ENCODE measurements around the gene RPH3AL. TPM values are rescaled to one million over a fixed set of nuclear protein-coding genes. Genes with fewer than 3 reads are reported as not detected.

RPH3AL gene
- total RNA-seq, 4 donors from 2014 or later: 9.6 to 62.4 (median 41.9) TPM

DNA sequence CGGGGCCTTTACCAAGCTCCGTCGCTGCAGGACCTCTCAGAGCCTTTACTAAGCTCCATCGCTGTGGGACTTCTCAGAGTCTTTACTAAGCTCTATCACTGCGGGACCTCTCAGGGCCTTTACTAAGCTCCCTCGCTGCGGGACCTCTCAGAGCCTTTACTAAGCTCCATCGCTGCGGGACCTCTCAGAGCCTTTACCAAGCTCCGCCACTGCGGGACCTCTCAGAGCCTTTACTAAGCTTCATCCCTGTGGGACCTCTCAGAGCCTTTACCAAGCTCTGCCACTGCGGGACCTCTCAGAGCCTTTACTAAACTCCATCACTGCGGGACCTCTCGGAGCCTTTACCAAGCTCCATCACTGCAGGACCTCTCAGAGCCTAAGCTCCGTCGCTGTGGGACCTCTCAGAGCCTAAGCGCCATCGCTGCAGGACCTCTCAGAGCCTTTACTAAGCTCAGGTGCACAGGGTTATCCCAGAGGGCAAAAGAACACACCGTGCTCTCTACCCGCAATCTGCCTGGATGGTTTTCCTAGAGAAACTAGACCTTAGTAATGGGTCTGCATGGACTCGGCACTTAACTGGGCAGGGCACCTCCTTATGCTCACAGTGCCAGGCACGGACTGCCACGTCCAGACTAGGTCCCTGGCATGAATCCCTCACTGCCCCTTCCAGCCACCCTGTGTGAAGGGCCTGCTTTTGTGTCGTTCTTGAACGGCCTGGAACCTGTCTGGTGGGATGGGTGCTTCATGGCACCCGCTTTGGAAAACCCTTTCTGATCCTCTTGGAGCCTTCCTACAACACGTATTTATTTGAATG lies 101.9 kb downstream of the RPH3AL start:
- H3K36me3 ChIP-seq: no peaks in the 10 kb centered on the region
- 92 to 94% methylated on average over 27 of the region's 27 CpGs for WGBS, 2 donors
- H3K27ac ChIP-seq: no peak overlapping the region
- peaks cover 0 to 5% (median 0%) of the 10 kb centered on the region in 4 donors for H3K4me1 ChIP-seq
- H3K9me3 ChIP-seq: no peaks in the 10 kb centered on the region
- no peak overlapping the region for H3K4me3 ChIP-seq
- no peak for DNase-seq (ENCODE audit: low spot score in 2 of 2)
- no peaks in the 10 kb centered on the region for H3K27me3 ChIP-seq
- no peak for TF ChIP-seq EP300 (IDR thresholded peaks at IDR 0.05)
- TF ChIP-seq POLR2A (IDR thresholded peaks at IDR 0.05): no peak
- TF ChIP-seq, protein P1, sequence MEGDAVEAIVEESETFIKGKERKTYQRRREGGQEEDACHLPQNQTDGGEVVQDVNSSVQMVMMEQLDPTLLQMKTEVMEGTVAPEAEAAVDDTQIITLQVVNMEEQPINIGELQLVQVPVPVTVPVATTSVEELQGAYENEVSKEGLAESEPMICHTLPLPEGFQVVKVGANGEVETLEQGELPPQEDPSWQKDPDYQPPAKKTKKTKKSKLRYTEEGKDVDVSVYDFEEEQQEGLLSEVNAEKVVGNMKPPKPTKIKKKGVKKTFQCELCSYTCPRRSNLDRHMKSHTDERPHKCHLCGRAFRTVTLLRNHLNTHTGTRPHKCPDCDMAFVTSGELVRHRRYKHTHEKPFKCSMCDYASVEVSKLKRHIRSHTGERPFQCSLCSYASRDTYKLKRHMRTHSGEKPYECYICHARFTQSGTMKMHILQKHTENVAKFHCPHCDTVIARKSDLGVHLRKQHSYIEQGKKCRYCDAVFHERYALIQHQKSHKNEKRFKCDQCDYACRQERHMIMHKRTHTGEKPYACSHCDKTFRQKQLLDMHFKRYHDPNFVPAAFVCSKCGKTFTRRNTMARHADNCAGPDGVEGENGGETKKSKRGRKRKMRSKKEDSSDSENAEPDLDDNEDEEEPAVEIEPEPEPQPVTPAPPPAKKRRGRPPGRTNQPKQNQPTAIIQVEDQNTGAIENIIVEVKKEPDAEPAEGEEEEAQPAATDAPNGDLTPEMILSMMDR (IDR thresholded peaks at IDR 0.05): no peak

DNA sequence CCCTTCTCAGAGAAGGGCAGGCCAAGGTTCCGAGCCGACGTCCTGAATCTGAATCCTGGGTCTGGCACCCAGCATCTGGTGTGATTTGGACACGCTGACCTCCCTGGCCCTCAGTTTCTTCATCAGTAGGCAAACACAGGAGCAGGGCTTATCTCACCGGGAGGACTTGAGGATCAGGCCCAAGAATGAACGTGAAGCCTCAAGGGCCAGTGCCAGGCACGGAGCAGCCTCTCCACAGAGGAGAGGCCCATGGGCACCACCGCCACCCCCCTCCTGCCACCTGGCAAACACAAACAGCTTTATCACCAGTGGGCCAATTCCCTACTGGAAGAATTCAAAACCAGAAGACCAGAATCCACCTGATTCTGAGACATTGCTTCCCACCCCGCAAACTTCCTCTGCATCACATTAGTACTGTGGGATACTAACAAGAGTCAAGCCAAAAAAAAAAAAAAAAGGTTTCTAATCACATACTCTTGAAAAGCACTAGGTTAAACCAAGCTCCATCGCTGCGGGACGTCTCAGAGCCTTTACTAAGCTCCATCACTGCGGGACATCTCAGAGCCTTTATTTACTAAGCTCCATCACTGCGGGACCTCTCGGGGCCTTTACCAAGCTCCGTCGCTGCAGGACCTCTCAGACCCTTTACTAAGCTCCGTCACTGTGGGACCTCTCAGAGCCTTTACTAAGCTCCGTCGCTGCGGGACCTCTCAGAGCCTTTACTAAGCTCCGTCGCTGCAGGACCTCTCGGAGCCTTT lies 103.2 kb downstream of the RPH3AL start:
- TF ChIP-seq, protein P1 (IDR thresholded peaks at IDR 0.05): no peak
- TF ChIP-seq POLR2A (IDR thresholded peaks at IDR 0.05) (no peak), EP300 (IDR thresholded peaks at IDR 0.05) (no peak)
- 90 to 91% methylated on average over 24 of the region's 24 CpGs for WGBS, 2 donors
- Histone ChIP-seq H3K27me3 (no peaks in the 10 kb centered on the region), H3K27ac (no peak overlapping the region), H3K36me3 (no peaks in the 10 kb centered on the region), H3K4me3 (no peak overlapping the region), H3K4me1 (peaks cover 0 to 5% (median 0%) of the 10 kb centered on the region in 4 donors), H3K9me3 (no peaks in the 10 kb centered on the region)
- DNase-seq (ENCODE audit: low spot score in 2 of 2): no peak

DNA sequence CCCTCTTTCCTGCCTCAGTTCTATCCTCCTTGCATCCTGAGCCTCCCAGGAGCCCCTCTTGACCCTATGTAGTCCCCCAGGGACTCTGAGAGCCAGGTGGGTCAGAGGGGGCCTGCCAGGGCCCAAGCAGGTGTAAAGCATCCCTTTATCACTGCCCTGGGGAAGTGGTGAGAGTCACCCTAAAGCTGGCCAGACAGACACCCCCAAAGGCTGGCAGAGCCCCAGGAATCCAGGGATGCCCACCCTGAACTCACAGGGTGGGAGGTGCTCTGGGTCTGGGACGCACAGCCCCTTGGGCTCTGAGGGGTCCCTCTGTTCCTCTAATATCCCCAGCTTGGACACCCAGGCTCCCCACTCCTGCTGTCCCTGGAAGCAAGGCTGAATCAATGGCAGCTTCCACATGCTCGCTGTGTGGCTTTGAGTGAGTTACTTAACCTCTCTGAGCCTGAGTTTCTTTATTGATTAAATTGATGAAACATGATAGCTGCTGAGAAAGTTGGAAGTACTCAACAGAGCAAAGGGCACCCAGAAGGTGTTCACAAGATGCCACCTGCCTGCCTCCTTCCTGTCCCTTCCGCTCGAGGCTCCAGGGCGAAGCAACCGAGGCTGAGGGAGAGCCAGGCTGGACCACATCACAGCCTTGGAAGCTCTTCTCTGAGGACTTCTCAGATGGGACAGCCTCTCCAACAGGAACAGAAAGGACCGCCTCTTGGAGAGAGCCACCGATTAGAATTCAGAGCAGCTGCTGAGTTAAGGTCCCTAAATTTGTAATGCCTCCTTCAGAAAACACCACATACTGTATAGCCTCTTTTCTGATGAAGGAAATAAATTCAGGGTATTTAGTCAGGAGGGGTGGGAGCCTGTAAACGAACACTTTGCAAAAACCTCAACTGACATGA lies 104.0 kb downstream of the RPH3AL start:
- no peak overlapping the region for H3K4me3 ChIP-seq
- H3K27me3 ChIP-seq: no peaks in the 10 kb centered on the region
- no peak for TF ChIP-seq POLR2A (IDR thresholded peaks at IDR 0.05)
- TF ChIP-seq EP300 (IDR thresholded peaks at IDR 0.05): no peak
- TF ChIP-seq, protein P1 (IDR thresholded peaks at IDR 0.05): no peak
- H3K4me1 ChIP-seq: peaks cover 0 to 5% (median 0%) of the 10 kb centered on the region in 4 donors
- no peaks in the 10 kb centered on the region for H3K9me3 ChIP-seq
- WGBS, 2 donors: 88% methylated on average over 8 to 9 of the region's 9 CpGs
- DNase-seq (ENCODE audit: low spot score in 2 of 2): peak in 1 of 2 donors; percentile 7
- no peaks in the 10 kb centered on the region for H3K36me3 ChIP-seq
- no peak overlapping the region for H3K27ac ChIP-seq

DNA sequence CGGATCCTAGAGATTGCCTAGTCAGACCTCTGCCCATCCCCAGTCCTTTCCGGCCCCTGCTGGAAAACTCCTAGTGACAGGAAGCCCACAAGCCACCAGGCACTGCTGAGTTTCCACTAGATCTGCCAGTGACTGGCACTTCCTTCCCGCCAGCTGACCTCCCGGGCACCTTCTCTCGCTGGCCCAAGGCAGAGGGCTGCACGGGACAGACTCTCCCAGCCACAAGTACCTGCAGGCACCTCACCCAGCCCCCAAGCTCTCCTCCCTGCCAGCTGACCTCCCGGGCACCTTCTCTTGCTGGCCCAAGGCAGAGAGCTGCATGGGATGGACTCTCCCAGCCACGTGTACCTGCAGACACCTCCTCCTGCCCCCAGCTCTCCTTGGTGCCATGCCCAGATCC lies 104.8 kb downstream of the RPH3AL start:
- WGBS, 2 donors: 61 to 65% methylated on average over 8 of the region's 8 CpGs
- Histone ChIP-seq H3K36me3 (no peaks in the 10 kb centered on the region), H3K4me3 (no peak overlapping the region), H3K27me3 (no peaks in the 10 kb centered on the region), H3K9me3 (no peaks in the 10 kb centered on the region), H3K27ac (no peak overlapping the region), H3K4me1 (peaks cover 0 to 5% (median 0%) of the 10 kb centered on the region in 4 donors)
- DNase-seq (ENCODE audit: low spot score in 2 of 2): peak in 1 of 2 donors; percentile 5
- TF ChIP-seq EP300 (IDR thresholded peaks at IDR 0.05) (peak in 1 of 2 donors; percentile 36), POLR2A (IDR thresholded peaks at IDR 0.05) (no peak)

DNA sequence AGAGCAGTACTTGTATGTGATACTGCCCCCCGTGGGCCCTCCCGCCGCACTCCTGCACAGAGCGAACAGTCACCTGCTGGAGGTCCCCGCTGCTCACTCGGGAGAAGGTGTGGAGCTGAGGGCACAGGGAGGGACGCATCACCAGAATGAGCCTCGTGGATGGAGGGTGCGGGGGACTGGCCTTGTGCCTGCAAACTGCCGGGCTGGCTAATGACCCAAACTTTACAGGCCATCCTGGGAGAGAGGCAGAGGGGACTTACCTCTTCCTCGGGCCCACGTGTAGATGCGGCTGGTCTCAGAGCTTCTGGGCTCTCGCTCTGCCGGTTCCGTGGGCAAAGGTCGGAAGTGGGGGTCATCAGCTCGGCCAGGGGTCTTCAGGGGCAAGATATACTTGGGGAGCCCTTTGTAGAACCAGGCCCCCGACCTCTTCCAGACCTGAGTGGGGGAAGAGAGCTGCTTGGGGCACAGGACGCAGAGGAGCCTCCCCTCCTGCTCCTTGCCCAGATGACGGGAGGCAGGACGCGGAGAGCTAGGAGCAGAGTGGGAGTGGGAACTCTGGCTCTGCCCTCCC lies 105.7 kb downstream of the RPH3AL start:
- peaks cover 0 to 5% (median 0%) of the 10 kb centered on the region in 4 donors for H3K4me1 ChIP-seq
- 76 to 81% methylated on average over 20 to 23 of the region's 23 CpGs for WGBS, 2 donors
- no peak overlapping the region for H3K27ac ChIP-seq
- TF ChIP-seq EP300 (IDR thresholded peaks at IDR 0.05) (no peak), POLR2A (IDR thresholded peaks at IDR 0.05) (no peak)
- TF ChIP-seq, protein P1 (IDR thresholded peaks at IDR 0.05): no peak
- no peak for DNase-seq (ENCODE audit: low spot score in 2 of 2)
- H3K4me3 ChIP-seq: no peak overlapping the region
- no peaks in the 10 kb centered on the region for H3K27me3 ChIP-seq
- no peaks in the 10 kb centered on the region for H3K36me3 ChIP-seq
- H3K9me3 ChIP-seq: no peaks in the 10 kb centered on the region

Data from tibial nerve (tissue), 4 donors.